Measurements from ENCODE around the gene RSPH10B. TPM values are rescaled to one million over a fixed set of nuclear protein-coding genes. Genes with fewer than 3 reads are reported as not detected.

RSPH10B gene
- total and polyA plus RNA-seq, 2 of the 8 experiments (the other 6 are each of a cell fraction or from before 2014, with no cell fraction given), result 0.17 to 0.45 TPM

GRCh38 chr7:6008668-6009611 lies 38.5 kb upstream of the RSPH10B start, which contains the start of the genes AIMP2 and PMS2:
Gene AIMP2 (plus strand): TSS chr7:6009272. CDS start chr7:6009364, 92 bp downstream.
Gene PMS2 (minus strand): TSS chr7:6009049. CDS start chr7:6009019, 30 bp downstream.
- DNase-seq (ENCODE audit: low read depth in 1 of 2, low spot score in 2 of 2) (peak; percentile 93 to 95), FAIRE-seq (no peak)
- Histone ChIP-seq H2BK20ac (ENCODE audit: low read length) (no peak within 1 kb of the TSS), H3K4me2 (ENCODE audit: insufficient read depth in 1 of 2, low read depth in 2 of 2, low read length in 2 of 2) (peak within 1 kb of the TSS; percentile 75 to 84), H3K18ac (ENCODE audit: extremely low read depth, low read length) (peak within 1 kb of the TSS; percentile 93; the same call in 1 of the 2 replicates), H3K56ac (replicated peaks; ENCODE audit: insufficient read length, low read depth, low read length) (peak within 1 kb of the TSS; percentile 92), H4K20me1 (replicated peaks in 1 of 2; ENCODE audit: control insufficient read depth in 1 of 2, insufficient read depth in 2 of 2, low read length in 2 of 2) (peaks cover 2% of the 10 kb centered on the region in 2 experiments), H3K9me3 (ENCODE audit: insufficient read depth in 2 of 2, low read depth in 1 of 2, low read length in 1 of 2) (no peaks in the 10 kb centered on the region), H2AFZ (ENCODE audit: low read length) (no peak within 1 kb of the TSS), H2BK120ac (replicated peaks; ENCODE audit: low read depth, low read length) (no peak within 1 kb of the TSS), H3K27ac (ENCODE audit: low read depth, low read length) (peak within 1 kb of the TSS; percentile 96), H3K4me3 (ENCODE audit: extremely low read depth in 1 of 4, insufficient read depth in 2 of 4, low read depth in 3 of 4, low read length in 4 of 4) (peak within 1 kb of the TSS; percentile 53 to 86 (median 77)), H4K91ac (replicated peaks; ENCODE audit: insufficient read length, low read length) (peak within 1 kb of the TSS; percentile 99), H2BK12ac (ENCODE audit: low read depth, low read length) (no peak within 1 kb of the TSS), H2BK5ac (ENCODE audit: low read depth, low read length) (peak within 1 kb of the TSS; percentile 98), H3K23ac (ENCODE audit: insufficient read length) (no peak within 1 kb of the TSS), H3K79me1 (ENCODE audit: low read depth, low read length) (peaks cover 4% of the 10 kb centered on the region; the same call in 1 of the 2 replicates), H2AK5ac (ENCODE audit: low read depth, low read length) (no peak within 1 kb of the TSS), H3K27me3 (replicated peaks in 1 of 4; ENCODE audit: control insufficient read depth in 3 of 4, extremely low read depth in 1 of 4, insufficient read depth in 3 of 4, low read length in 3 of 4) (no peaks in the 10 kb centered on the region), H3K4me1 (replicated peaks in 1 of 4; ENCODE audit: control insufficient read depth in 3 of 4, insufficient read depth in 4 of 4, low read length in 3 of 4) (peaks cover 0 to 3% (median 0%) of the 10 kb centered on the region in 4 experiments; a peak in 1 of 7 replicates), H3K4ac (replicated peaks; ENCODE audit: insufficient read length, low read depth, low read length) (peak within 1 kb of the TSS; percentile 96), H3K79me2 (ENCODE audit: control insufficient read depth in 1 of 2, insufficient read depth in 2 of 2, low read length in 2 of 2) (peaks cover 2 to 50% of the 10 kb centered on the region in 2 experiments; a peak in 3 of 4 replicates), H4K5ac (ENCODE audit: insufficient read length, low read depth, low read length) (peak within 1 kb of the TSS; percentile 98), H3K23me2 (ENCODE audit: low read depth, low read length) (no peaks in the 10 kb centered on the region), H2BK15ac (ENCODE audit: low read length) (no peak within 1 kb of the TSS), H3K9ac (replicated peaks in 1 of 4; ENCODE audit: extremely low read depth in 1 of 4, low read depth in 3 of 4, low read length in 3 of 4) (peak within 1 kb of the TSS; percentile 88 to 96 (median 95)), H3K36me3 (ENCODE audit: control insufficient read depth in 2 of 4, insufficient read depth in 4 of 4, low read length in 3 of 4) (peaks cover 0 to 33% (median 7%) of the 10 kb centered on the region in 4 experiments; a peak in 5 of 8 replicates), H3K14ac (ENCODE audit: insufficient read length) (no peak within 1 kb of the TSS), H4K8ac (ENCODE audit: extremely low read depth, insufficient read depth, low read length) (peak within 1 kb of the TSS; percentile 99; the same call in 1 of the 2 replicates)
- ChIA-PET POLR2A (ENCODE audit: partially characterized antibody) (interaction anchor here (0.8 to 8.0 kb wide), 15 partner anchors 9 to 421 kb away, joined by 3 to 66 read pairs (median 5); no protein-coding TSS in a partner anchor), CTCF (ENCODE audit: partially characterized antibody) (interaction anchor here (1.3 to 2.9 kb wide), 3 partner anchors 11 to 92 kb away, joined by 4 to 15 read pairs (median 5); no protein-coding TSS in a partner anchor)
- 1% methylated on average over 67 of the region's 84 CpGs; no CpG with 5 or more reads in 1 of the 2 experiments for WGBS, 2 experiments (ENCODE audit: extremely low coverage in 1 of 2, insufficient coverage in 1 of 2, insufficient read length in 1 of 2, insufficient replicate concordance in 2 of 2, low coverage in 1 of 2, low lambda C conversion rate in 2 of 2, missing lambda C conversion rate in 1 of 2)
- TF ChIP-seq BRCA1 (IDR thresholded peaks at IDR 0.05; ENCODE audit: low read depth, low read length) (no peak), TEAD4 (IDR thresholded peaks at IDR 0.05; ENCODE audit: low read depth, low read length) (no peak), RNF2 (IDR thresholded peaks at IDR 0.05; ENCODE audit: borderline replicate concordance, low read depth, low read length, missing control alignments, poor library complexity, severe bottlenecking) (no peak), NRF1 (IDR thresholded peaks at IDR 0.05; ENCODE audit: low read depth, low read length) (peak; percentile 58), SRF (IDR thresholded peaks at IDR 0.05; ENCODE audit: low read depth, low read length) (no peak), RBBP5 (IDR thresholded peaks at IDR 0.05; ENCODE audit: borderline replicate concordance, low read depth, low read length) (peak; percentile 18; the same call in 1 of the 2 replicates), ZNF274 (IDR thresholded peaks at IDR 0.05; ENCODE audit: borderline replicate concordance, extremely low read depth, low read length) (no peak), SP4 (IDR thresholded peaks at IDR 0.05; ENCODE audit: low read length) (no peak), MAFK (IDR thresholded peaks at IDR 0.05; ENCODE audit: low read depth, low read length) (no peak), SP1 (IDR thresholded peaks at IDR 0.05; ENCODE audit: low read depth, low read length) (peak; percentile 77; the same call in 1 of the 2 replicates), BACH1 (IDR thresholded peaks at IDR 0.05; ENCODE audit: low read length) (no peak)
